Suprapubic skin (tissue), 4 donors: ENCODE measurements around the gene ARHGAP42.

Experiments used
- EP300 ChIP-seq: sonication (generic); formaldehyde crosslinking; IDR thresholded peaks from one replicate; pipeline ENCODE4 v1.6.1; 2017; ENCODE audit warnings: antibody characterized with exemption
- POLR2A ChIP-seq, 2 donors: fragments of 450-650 bp; IDR thresholded peaks; one replicate each; pipeline ENCODE4 v1.6.1; 2017; ENCODE audit warnings: antibody characterized with exemption in 2 of 2, mild to moderate bottlenecking in 2 of 2, moderate library complexity in 2 of 2
- POLR2AphosphoS5 ChIP-seq, 3 donors: sonication (generic); formaldehyde crosslinking; IDR thresholded peaks; one replicate each; pipeline ENCODE4 v1.6.1; 2017; ENCODE audit warnings: antibody characterized with exemption in 3 of 3
- TF ChIP-seq, protein P1 (sequence below), 2 donors: fragments of 200-600 bp in 1 of 2; fragments of 450-650 bp in 1 of 2; sonication (generic) in 1 of 2; IDR thresholded peaks; one replicate each; pipeline ENCODE4 v1.5.1; 2016 to 2019; ENCODE audit warnings: antibody characterized with exemption in 2 of 2, mild to moderate bottlenecking in 1 of 2, moderate library complexity in 1 of 2

DNA sequence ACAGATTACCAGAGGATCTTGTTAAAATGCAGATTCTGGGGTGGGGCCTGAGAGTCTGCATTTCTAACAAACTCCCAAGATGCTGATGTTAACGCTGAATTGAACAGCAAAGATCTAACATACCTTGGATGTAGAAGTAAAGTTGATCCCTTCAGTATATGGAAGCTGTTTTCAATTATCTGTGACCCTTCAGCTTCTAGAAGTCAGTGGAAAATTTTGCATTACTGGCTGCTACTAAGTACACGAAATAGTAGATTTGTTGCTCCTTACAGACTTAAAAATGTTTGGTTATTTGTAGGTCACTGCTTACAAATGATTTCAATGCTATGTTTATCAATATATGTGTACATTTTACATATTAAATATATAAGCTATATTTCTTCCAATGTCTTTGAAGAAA is 107.4 kb downstream of the ARHGAP42 start:
- TF ChIP-seq, protein P1, sequence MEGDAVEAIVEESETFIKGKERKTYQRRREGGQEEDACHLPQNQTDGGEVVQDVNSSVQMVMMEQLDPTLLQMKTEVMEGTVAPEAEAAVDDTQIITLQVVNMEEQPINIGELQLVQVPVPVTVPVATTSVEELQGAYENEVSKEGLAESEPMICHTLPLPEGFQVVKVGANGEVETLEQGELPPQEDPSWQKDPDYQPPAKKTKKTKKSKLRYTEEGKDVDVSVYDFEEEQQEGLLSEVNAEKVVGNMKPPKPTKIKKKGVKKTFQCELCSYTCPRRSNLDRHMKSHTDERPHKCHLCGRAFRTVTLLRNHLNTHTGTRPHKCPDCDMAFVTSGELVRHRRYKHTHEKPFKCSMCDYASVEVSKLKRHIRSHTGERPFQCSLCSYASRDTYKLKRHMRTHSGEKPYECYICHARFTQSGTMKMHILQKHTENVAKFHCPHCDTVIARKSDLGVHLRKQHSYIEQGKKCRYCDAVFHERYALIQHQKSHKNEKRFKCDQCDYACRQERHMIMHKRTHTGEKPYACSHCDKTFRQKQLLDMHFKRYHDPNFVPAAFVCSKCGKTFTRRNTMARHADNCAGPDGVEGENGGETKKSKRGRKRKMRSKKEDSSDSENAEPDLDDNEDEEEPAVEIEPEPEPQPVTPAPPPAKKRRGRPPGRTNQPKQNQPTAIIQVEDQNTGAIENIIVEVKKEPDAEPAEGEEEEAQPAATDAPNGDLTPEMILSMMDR (IDR thresholded peaks at IDR 0.05), result no peak
- TF ChIP-seq POLR2A (IDR thresholded peaks at IDR 0.05), result no peak
- TF ChIP-seq EP300, result no peak
- no peak for TF ChIP-seq POLR2AphosphoS5 (IDR thresholded peaks at IDR 0.05)
